PFSK-1 (cell line): ENCODE data around the gene IKZF3.

Experiments used
- REST ChIP-seq, 2 experiments: IDR thresholded peaks; 2 replicates each; pipeline versions ENCODE4 v1.6.1 to v1.8.0; 2011 to 2012; ENCODE audit warnings: low read depth in 2 of 2, low read length in 2 of 2, control low read depth in 1 of 2, inconsistent platforms in 1 of 2, mild to moderate bottlenecking in 1 of 2, moderate library complexity in 1 of 2; ENCODE audit not compliant: insufficient read depth in 1 of 2
- SIN3A ChIP-seq: IDR thresholded peaks from 2 replicates; pipeline ENCODE4 v1.6.1; 2012; ENCODE audit warnings: mild to moderate bottlenecking, low read length, moderate library complexity, borderline replicate concordance; ENCODE audit not compliant: insufficient read depth

- TF ChIP-seq REST (IDR thresholded peaks at IDR 0.05; ENCODE audit: insufficient read depth in 1 of 2, low read depth in 2 of 2, low read length in 2 of 2): no peak
- TF ChIP-seq SIN3A: no peak
These were observed 70.7 kb downstream of the IKZF3 start for GRCh38 chr17:39793301-39793872.
